Measurements from ENCODE around the gene TTLL3.

TTLL3 gene

DNA sequence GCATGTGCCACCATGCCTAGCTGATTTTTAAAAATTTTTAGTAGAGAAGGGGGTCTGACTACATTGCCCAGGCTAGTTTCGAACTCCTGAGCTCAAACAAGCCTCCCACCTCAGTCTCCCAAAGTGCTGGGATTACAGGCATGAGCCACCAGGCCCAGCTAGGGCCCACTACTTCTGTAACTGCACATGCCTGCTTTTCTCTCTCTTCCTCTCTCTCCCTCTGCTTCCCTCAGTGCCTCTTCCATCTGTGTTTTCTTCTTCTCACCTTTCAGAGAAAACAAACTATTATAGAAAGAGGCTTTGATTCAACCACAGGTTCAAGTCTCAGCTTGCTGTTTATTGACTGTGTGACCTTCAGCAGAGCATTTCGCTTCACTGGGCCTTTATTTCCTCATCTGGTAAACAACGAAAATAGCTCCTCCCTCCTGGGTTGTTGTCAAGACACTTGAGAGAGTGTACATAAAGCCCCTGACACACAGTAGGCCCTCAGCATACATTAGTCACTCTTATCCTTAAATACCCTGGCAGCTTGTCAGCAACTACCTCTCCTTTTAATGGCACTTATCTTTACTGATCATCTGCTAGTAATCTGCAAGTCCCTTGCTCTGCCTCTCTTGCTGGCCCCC is 28.0 kb upstream of the TTLL3 start:
- no peak for DNase-seq (ENCODE audit: low read depth)

DNA sequence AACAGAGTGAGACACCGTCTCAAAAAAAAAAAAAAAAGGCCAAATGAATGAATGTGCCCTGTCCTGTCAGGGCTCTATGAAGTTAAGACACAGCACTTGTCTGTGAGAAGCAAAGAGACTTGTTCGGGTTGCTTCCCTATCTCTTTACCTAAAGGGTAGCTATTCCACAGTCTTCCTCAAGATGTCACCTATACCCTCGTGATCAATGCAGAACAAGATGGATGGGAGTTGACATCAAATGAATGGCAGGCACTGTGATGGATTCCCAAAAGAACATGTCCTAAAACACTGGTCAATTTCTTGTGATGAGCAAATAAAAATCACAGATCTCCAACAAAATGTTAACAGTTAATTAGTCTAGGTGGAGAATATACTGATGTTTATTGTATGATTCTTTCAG is 27.3 kb upstream of the TTLL3 start:
- no peak for DNase-seq (ENCODE audit: low read depth)

DNA sequence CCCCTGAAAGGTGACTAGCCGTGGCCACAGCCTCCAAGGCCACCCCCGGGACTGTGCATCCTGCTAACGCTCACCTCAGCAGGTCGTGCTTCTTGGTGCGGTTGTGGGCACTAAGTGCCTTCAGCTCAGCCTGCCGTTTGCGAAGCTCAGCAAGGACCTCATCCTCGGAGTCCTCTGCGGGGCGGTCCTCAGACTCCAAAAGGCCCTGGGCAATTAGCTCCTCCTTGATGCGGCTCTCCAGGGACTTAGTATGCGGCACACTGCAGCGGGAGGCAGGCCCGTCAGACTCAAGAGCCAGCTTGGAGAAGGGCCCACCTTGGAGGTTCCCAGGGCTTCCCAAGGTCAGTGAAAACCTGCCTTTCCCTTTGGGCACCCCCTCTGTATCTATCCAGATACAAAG is 26.1 kb upstream of the TTLL3 start:
- DNase-seq (ENCODE audit: low read depth): no peak

DNA sequence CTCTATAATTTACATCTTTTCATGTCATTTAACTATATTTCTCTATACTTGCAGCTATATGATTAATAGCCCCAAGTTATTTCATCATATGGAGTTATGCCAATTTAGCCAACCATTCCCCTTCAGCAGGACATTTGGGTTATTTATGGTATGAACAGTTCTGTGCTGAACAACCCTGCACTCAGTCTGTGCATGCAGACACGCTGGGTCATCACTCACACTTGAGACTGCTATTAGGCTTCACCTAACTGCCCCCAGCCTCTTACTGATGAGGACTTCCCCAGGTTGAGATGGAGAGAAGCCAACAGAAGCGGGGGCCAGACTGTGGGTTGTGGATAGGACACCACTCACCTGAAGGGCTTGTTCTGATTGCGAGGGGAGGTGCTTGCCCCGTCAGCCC is 25.1 kb upstream of the TTLL3 start:
- DNase-seq (ENCODE audit: low read depth): no peak

DNA sequence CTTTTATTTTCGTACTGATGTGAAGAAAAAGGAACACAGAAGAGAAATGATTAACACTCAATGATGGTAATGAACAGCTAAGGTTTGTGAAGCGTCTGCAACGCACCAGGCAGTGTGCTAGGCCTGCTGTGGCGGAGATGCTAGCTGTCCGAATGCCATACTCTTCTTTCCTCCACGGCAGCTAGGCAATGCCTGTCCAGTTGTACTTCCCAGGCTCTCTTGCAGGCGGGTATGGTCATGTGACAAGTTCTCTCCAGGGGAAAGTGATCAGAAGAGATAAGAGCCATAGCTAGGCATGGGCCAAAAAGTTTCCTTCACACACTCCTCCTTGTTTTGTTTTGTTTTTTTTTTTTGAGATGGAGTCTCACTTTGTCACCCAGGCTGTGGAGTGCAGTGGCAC is 24.5 kb upstream of the TTLL3 start:
- DNase-seq (ENCODE audit: low read depth): no peak

DNA sequence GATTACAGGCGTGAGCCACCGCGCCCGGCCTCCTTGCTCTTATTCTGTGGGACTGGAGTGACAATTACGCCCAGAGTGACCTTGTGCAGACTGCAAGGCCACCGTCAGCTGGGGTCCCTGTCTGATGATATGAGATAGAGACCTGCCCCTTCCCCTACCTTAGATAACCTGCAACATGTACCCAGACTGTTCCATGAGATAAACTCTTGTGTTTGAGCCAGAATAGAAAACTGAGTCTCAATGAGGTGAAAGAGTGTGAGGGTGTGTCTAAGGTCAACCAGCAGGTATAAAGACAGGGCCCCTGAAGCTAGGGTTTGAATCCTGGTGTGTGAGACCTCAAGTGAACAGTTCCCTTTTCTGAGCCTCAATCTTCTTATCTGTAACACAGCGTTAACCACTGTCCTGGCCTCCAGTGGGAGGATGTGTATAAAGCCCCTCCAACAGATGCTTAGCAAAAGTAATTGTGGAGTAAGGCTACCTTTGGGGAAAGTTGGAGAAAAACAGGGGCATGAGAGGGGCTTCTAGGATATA is 23.8 kb upstream of the TTLL3 start:
- DNase-seq (ENCODE audit: low read depth): no peak

DNA sequence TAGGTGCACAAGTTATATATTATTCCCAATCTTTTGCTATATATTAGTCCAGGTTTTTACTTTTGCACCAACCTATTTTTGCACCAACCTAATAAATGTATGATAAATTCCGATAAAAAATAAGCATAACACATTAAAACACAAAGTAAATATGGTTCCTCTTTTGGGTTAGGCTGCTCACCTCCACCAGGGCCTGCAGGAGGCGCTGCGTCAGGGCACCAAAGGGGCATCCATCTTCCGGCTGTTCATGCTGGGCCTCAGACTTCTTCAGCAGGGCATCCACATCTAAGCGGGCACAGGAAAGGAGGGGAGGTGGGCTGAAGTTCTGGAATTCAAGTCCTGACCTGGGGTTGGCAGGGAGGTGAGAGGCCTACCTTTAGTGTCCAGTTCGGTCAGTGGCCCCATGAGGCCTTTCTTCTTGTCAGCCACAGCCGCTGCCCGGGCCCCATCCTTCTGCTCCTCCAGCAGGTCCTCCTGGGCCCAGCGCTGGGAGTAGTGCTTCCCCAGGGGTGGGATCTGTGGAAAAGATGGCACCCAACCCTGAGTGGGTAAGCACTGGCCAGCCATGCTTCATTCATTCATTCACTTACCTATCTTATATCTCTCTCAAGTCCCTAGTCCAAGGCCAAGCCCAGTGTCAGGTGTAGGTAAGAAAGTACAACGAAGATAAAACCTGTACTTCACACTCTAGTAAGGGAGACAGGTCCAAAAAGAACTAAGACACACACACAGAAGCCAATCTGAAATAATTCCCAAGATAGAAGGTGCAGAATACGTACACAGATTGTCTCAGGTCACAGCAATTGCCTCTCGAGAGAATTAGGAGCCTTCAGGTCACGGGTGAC is 23.0 kb upstream of the TTLL3 start:
- DNase-seq (ENCODE audit: low read depth): no peak

DNA sequence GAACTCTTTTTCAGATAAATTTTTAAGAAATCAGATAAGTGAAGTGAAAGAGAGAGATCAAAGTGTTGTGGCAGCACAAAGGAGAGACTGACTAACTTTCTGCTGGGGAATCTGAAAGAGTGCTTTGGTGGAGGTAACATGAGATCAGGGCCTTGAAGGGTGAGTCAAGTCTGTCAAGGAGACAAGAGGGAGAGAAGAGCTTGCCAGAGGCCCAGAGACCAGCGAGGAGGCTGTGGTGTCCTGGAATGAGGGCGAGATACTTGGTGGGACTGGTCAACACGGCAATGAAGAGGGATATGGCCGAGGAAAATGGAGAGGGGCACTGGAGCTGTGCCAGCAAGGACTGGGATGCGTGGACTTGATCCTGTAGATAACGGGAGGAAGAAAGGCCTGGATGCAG is 22.3 kb upstream of the TTLL3 start:
- no peak for DNase-seq (ENCODE audit: low read depth)

DNA sequence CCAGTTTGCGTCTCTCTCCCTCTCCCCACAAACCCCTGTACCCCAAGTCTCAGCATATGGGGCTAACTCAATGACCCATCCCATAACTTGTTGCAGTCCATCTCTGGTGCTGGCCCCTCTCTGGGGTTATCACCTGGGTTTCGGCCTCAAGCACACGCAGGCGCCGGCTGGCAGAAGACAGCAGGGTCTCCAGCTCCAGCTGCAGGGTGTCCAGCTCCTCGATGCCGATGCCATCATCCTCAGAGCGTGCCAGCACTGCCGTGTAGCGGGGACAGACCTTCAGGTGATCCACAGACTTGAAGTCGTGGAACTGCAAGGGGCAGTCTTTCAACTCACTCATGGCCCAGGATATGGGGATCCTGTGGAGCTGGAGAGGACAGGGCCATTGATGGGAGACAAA is 18.9 kb upstream of the TTLL3 start:
- DNase-seq (ENCODE audit: low read depth): no peak

DNA sequence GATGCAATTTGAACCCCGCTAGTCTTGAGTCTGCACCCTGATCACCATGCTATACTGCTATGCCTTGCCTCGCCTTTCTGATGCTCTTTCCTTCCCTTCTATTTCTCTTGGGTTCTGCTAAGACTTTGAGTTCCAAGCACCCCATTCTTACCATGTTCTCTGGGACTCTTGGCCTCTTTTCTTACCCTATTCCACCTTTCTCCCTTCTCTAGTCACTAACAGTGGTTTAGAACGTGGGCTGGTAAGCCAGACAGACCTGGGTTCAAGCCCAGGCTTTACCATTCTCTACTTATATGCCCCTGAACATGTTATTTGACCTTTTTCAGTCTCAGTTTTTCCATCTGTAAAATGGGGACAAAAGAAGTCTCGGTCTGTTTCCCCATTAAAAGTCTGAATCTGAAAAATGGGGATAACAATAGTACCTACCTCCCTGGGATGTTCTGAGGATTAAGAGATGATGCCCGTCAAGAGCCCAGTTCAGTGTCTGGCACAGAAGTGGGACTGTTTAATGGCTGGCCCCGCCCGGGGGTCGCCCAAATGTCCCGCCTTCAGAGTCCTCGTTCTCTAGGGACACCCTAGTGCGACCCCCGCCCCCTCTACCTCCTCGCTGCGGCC is 18.2 kb upstream of the TTLL3 start:
- no peak for DNase-seq (ENCODE audit: low read depth)

DNA sequence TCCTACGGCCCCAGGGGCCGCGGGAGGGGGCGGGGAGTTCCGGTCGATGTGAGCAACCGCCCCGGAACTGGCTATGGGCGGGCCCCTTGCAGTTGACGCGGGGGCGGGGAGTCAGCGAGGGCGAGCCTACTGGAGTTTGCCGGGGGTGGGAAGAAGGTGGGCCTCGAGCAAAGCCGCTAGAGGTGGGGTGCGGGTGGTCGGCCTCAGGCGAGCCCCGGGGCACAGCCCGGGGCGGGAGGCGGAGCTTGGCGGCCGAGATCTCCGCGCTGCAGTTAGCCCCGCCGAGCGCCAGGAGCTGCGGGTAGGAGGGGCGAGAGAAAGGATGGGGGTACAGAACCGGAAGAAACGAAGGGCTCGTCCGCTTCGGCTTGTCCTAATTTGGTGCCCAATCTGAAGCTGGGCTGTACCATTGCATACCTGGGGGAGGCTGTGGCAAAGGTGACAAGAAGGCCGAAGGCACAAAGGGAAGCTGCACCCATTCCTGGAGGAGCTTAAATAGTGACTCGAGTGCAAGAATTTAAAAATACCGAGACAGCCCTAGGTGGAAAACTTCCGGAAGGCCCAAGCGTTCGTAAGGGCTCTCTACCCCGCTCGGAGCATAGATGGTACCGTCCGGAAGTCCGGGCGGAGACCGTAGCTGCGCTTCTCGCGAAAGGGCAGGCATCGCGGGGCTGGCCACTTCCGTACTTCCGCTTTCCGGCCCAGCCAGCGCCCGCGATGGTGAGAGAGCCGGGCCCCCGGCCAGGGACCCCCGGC is 17.5 kb upstream of the TTLL3 start, which contains the start of the genes ARPC4 and TADA3:
TSS of gene ARPC4 (plus strand) at position 678 of the 756 bp plus-strand sequence. CDS start at position 718, 40 bp downstream.
TSS of gene TADA3 (minus strand) at position 69 of the 756 bp plus-strand sequence. CDS start 1,007 bp downstream, outside the sequence.
- peak; percentile 94 for DNase-seq (ENCODE audit: low read depth)

DNA sequence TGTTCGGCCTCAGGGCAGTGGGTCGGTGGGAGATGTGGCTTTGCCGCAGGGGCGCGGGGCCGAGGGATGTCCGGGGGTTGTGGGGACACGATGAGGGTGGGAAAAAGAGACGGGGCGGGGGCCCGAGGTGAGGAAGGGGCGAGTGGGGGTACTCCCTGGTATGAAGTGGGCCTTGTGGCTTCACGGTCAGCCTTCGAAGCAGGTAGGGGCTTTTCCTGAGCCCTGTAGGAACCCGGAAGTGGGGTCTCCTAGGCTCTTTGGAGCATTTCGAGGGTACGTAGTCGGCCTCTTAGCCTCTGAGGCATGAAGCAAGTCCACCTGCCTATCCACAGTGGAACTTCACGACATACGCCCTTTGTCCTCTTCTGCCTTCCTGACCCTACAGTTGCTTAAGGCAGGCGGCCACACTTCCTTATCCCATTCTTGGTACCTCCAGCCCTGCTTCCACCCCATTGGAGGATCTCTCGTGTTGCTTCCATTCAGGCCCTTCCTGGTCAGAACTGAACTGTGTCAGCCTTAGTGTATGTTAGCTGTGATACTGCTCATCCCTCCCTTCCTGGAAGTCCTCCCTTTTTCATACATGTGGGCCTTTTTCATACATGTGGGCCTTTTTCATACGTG is 16.8 kb upstream of the TTLL3 start:
- DNase-seq (ENCODE audit: low read depth): no peak

DNA sequence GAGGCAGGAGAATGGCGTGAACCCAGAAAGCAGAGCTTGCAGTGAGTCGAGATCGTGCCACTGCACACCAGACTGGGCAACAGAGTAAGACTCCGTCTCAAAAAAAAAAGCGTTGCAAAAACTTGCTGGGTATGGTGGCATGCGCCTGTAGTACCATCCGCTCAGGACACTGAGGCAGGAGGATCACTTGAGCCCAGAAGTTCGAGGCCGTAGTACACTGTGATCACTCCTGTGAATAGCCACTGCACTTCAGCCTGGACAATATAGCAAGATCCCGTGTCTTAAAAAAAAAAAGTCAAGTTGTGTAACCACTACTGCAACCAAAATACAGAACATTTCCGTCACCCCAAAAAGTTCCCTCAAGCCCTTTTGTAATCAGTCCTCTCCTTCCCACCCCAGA is 15.7 kb upstream of the TTLL3 start:
- DNase-seq (ENCODE audit: low read depth): no peak

DNA sequence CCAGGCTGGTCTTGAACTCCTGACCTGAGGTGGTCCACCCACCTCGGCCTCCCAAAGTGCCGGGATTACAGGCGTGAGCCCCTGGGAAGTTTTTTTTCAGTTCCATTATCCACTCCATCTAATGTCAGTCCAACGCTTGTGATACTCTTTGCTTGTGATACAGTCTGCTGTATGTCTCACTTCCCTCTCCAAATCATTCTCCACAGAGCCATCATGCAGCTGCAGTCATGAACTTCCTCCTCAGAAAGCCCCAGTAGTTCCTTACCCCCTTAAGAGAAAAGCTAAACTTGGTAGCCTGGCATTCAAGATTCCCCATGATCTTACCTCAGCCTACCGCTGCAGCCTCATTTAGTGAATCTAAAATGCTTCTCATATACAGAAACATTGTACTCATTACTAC is 14.9 kb upstream of the TTLL3 start:
- no peak for DNase-seq (ENCODE audit: low read depth)

DNA sequence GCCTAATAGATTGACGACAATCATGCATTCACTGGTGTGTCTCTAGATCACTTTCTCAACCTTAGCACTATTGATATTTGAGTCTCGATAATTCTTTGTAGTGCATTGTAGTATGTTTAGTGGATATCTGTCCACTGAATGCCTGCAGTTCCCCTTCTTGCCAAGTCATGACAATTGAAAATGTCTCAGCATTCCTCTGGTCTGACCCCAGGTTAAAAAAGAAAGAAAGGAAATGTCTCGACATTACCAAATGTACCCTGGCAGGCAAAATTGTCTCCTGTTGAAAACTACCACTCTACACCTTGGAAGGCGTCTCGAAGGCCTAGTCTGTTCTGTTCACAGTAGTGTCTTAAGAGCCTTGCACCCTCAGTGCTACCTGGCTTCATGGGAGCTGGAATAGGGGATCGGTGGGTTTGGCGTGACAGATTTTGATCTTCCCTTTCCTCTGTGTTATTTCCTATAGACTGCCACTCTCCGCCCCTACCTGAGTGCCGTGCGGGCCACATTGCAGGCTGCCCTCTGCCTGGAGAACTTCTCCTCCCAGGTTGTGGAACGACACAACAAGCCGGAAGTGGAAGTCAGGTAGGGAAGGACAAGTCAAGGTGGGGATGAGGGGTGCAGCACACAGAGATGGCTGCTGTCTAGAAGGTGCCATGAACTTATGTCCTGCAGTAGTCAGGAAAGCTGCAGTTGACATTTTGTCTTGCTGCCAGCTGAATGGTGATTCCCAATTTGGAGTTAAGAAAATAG is 12.7 kb upstream of the TTLL3 start:
- DNase-seq (ENCODE audit: low read depth): no peak

DNA sequence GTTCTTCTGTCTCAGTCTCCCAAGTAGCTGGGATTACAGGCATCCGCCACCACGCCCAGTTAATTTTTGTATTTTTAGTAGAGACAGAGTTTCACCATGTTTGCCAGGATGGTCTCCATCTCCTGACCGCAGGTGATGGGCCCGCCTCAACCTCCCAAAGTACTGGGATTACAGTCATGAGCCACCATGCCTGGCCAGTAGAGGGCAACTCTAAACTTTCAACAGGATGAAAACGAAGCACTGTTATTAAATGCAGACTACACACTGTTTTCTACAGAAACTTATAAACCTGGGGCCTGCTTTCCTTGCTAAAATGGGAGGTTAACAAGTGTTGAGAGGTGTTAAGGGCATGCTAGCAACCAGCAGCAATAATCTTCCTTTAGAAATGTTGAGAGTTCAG is 9.5 kb upstream of the TTLL3 start:
- DNase-seq (ENCODE audit: low read depth): no peak

DNA sequence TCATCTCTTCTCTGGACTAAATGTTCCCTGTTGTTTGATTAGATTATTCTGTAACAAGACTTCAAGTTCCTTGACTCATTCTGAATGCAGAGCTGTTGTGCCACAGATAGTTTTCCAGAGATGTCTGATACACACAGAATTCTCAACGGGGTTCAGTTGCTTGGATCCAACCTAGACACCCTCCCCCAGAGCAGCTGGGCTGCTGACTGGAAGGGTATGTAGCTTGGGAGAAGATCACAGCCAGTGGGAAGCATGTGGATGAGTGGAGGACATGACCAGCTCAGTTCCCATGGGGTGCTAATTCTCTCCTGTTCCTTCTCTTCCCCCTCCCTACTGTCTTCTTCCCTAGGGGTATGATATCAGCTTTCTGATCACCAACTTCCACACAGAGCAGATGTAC is 6.6 kb upstream of the TTLL3 start:
- no peak for DNase-seq (ENCODE audit: low read depth)

DNA sequence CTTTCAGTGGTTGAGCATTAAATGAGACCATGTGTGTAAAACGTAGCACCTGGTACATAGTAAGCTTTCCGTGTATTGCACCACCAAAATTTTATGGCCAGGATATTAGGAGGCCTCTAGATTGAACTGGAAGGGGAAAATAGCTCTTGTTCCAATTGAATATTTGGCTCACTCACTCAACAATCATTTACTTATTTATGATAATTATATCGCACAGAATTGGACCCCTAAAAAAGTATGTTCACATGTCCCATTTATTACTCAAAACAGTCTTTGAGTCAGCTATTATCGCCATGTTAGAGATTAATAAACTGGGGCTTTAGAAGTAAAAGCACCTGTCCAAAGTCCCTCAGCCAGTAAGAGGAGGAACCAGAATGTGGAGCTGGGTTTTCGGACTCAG is 5.1 kb upstream of the TTLL3 start:
- DNase-seq (ENCODE audit: low read depth): no peak

DNA sequence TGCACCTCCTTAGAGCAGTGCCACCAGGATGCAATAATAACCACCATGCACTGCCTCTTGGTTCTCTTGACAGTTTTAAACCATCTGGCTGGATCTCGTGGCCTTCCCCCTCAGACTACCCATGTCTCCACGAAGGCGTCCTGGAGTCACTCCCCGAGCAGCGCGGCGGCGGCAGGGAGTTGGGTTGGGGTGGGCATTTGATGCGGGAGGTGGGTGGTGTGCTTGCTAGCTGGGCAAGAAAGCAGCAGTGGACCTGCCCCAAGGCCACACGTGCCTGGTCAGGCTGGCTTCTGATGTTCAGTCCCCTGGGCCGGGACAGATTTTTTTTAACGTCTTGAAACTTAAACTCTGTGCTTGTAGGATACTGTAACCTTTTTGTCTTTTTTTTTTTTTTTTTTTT is 3.9 kb upstream of the TTLL3 start:
- no peak for DNase-seq (ENCODE audit: low read depth)

DNA sequence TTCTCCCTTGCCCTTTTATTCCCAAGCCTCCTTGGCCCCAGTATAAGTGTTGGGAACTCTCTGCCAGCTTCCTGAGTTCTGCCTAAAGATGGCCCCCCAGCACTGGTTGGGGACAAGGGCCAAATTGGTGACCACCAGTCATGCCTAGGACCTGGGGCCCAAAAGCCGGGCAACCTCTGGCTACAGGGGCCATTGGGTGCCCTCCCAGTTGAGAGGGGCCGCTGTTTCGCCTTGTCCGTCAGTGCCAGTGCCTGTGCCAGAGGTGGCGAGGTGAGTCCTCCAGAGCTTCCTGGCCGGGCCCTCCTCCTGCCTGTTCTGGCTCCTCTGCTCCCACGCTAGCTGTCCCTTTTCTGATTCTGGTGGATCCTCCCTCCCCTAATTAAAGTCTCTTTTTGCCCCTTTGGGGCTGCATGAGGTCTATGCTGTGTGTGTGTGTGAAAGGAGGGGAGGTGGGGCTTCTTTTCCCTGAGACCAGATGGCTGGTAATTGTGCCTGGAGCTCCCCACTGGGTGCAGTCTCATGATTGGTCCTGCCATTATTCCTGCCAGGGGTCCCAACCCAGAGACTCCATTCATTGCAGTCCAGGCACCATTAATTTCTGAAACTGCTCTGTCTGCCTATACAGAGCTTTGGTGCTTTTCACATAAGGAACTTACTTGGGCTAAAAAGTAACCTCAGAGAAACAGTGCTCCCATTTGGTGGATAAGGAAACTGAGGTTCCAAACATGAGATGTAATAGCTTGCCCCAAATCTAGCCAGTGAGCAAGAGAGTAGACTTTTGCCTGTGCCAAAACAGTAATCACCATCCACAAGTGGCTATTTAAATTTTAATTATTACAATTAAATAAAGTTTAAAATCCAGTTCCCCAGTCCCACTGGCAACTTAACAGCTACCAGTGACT is 3.1 kb upstream of the TTLL3 start:
- DNase-seq (ENCODE audit: low read depth): no peak
